Measurements from ENCODE around the gene ARID4B. TPM values are rescaled to one million over a fixed set of nuclear protein-coding genes. Genes with fewer than 3 reads are reported as not detected.
"Not testable (repeated sequence)": the region's sequence is repeated elsewhere in the genome, so short reads cannot be mapped to it uniquely, and the experiment has no call there.

Gene ARID4B
- total RNA-seq, 1 experiment from 2014 or later: 34.2 TPM

- H3K9me3 ChIP-seq: no peaks in the 10 kb centered on the region
- H3K27me3 ChIP-seq (replicated peaks; ENCODE audit: control insufficient read depth, insufficient read depth, low read length): no peaks in the 10 kb centered on the region
- Mint-ChIP-seq H3K4me1 (ENCODE audit: low read depth, unreplicated experiment) (no peaks in the 10 kb centered on the region), H3K27ac (ENCODE audit: unreplicated experiment) (no peak overlapping the region), H3K4me3 (ENCODE audit: unreplicated experiment) (no peak overlapping the region), H3K9me3 (ENCODE audit: unreplicated experiment) (no peaks in the 10 kb centered on the region), H3K36me3 (ENCODE audit: insufficient read depth, unreplicated experiment) (no peaks in the 10 kb centered on the region), H3K27me3 (ENCODE audit: insufficient read depth, unreplicated experiment) (no peaks in the 10 kb centered on the region)
- H3K36me3 ChIP-seq (ENCODE audit: control insufficient read depth, insufficient read depth, low read length): no peaks in the 10 kb centered on the region
- no peaks in the 10 kb centered on the region for H3K4me1 ChIP-seq
- no TSS peak for BruUV-seq (replicated peaks)
- TF ChIP-seq CTCF (IDR thresholded peaks at IDR 0.05; ENCODE audit: insufficient read depth in 1 of 2, low read depth in 1 of 2, low read length in 1 of 2, severe bottlenecking in 1 of 2, unreplicated experiment in 1 of 2): no peak
- ChIA-PET POLR2A (no interaction called here), CTCF (no interaction called here)
- H3K4me3 ChIP-seq (ENCODE audit: low read depth, low read length): no peak overlapping the region
- intact Hi-C loops (cut with micrococcal nuclease; ENCODE audit: unreplicated experiment): no loop called here
- no peak for DNase-seq
These were observed 57.4 kb downstream of the ARID4B start for GRCh38 chr1:235270625-235271024.

- H3K4me1 Mint-ChIP-seq (ENCODE audit: low read depth, unreplicated experiment); CTCF ChIA-PET; DNase-seq; BruUV-seq (replicated peaks); H3K27me3 ChIP-seq (replicated peaks; ENCODE audit: control insufficient read depth, insufficient read depth, low read length); H3K36me3 ChIP-seq (ENCODE audit: control insufficient read depth, insufficient read depth, low read length); H3K4me1 ChIP-seq; H3K4me3 ChIP-seq (ENCODE audit: low read depth, low read length); H3K9me3 Mint-ChIP-seq (ENCODE audit: unreplicated experiment); intact Hi-C loops (cut with micrococcal nuclease; ENCODE audit: unreplicated experiment); H3K27me3 Mint-ChIP-seq (ENCODE audit: insufficient read depth, unreplicated experiment); H3K36me3 Mint-ChIP-seq (ENCODE audit: insufficient read depth, unreplicated experiment); H3K27ac Mint-ChIP-seq (ENCODE audit: unreplicated experiment); H3K9me3 ChIP-seq; POLR2A ChIA-PET; H3K4me3 Mint-ChIP-seq (ENCODE audit: unreplicated experiment): not testable (repeated sequence)
These were observed 58.0 kb downstream of the ARID4B start for GRCh38 chr1:235269990-235270389.

GRCh38 chr1:235268379-235269125 is 59.4 kb downstream of the ARID4B start:
- Mint-ChIP-seq H3K9me3 (ENCODE audit: unreplicated experiment) (no peaks in the 10 kb centered on the region), H3K4me3 (ENCODE audit: unreplicated experiment) (no peak overlapping the region), H3K27ac (ENCODE audit: unreplicated experiment) (no peak overlapping the region), H3K4me1 (ENCODE audit: low read depth, unreplicated experiment) (no peaks in the 10 kb centered on the region), H3K36me3 (ENCODE audit: insufficient read depth, unreplicated experiment) (no peaks in the 10 kb centered on the region), H3K27me3 (ENCODE audit: insufficient read depth, unreplicated experiment) (no peaks in the 10 kb centered on the region)
- POLR2A ChIA-PET: no interaction called here
- Histone ChIP-seq H3K9me3 (no peaks in the 10 kb centered on the region), H3K4me3 (ENCODE audit: low read depth, low read length) (no peak overlapping the region), H3K4me1 (no peaks in the 10 kb centered on the region), H3K27me3 (replicated peaks; ENCODE audit: control insufficient read depth, insufficient read depth, low read length) (no peaks in the 10 kb centered on the region), H3K36me3 (ENCODE audit: control insufficient read depth, insufficient read depth, low read length) (no peaks in the 10 kb centered on the region)
- intact Hi-C loops (cut with micrococcal nuclease; ENCODE audit: unreplicated experiment): no loop called here
- CTCF ChIA-PET: interaction anchor here (0.9 kb wide), 1 partner anchor 15 kb away, joined by 3 read pairs; no protein-coding TSS in a partner anchor
- BruUV-seq (replicated peaks): no TSS peak
- TF ChIP-seq CTCF (IDR thresholded peaks at IDR 0.05; ENCODE audit: insufficient read depth in 1 of 2, low read depth in 1 of 2, low read length in 1 of 2, severe bottlenecking in 1 of 2, unreplicated experiment in 1 of 2): no peak
- DNase-seq: no peak
